DMS 273 (cell line): ENCODE measurements around the gene CBX1.

ENCODE experiments used
- DNase-seq: peaks from one replicate; lab custom pipeline; 2025; ENCODE audit not compliant: unreplicated experiment; lab: John Stamatoyannopoulos, UW

CBX1 gene

DNA sequence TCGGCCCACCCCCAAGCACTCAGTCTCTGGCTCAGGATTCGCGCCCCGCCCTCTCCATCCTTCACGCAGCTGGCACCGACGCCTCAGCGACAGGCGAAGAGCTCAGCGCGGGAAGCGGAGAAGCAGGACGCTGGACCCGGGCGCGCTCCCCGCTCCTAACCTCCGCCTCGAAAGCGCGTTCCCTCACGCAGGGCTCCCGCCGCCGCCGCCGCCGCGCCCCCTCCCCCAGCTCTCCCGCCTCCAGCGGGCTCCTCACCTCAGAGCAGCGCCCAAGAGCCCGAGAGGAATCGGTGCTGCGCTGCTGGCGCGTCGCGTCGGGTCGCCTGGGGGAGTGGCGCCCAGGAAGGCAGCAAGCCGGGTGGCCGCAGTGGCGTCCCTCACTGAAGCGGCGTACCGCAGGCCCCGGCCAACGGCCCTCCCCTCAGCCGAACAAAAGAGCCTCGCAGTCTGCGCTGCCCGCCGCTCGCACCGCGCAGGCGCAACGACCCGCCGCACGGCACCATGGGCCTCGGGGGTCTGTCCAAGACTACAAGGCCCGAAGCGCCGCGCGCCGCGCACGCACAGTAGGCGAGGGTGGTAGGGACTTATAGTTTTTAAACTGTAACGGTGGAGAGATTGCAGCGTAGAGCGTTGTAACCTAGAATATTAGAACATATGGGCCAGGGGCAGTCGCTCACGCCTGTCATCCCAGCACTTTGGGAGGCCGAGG lies at the start of gene CBX1:
Gene CBX1 (minus strand): TSS at position 467 of the 709 bp plus-strand sequence. CDS start 24,474 bp downstream, outside the sequence.
- peak; percentile 99 for DNase-seq

DNA sequence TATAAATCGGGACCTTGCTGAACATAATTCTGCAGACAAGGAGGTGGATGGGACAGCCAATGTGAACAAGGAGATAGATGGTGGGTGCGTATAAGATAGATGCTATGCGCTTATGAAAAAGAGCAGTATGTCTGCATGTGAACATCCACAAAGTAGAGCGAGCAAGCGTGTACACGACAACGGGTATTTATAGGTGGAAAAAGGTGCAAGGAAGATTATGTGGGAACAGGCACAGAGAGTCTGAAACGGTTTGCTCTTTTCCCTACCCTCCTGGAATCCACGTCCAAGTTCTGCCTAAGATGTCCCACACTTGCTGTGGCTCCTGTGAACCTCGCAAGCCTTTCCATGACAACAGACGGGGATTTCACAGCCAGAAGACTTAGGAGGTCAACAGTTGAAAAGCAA lies 49.3 kb upstream of the CBX1 start:
- DNase-seq, result no peak

DNA sequence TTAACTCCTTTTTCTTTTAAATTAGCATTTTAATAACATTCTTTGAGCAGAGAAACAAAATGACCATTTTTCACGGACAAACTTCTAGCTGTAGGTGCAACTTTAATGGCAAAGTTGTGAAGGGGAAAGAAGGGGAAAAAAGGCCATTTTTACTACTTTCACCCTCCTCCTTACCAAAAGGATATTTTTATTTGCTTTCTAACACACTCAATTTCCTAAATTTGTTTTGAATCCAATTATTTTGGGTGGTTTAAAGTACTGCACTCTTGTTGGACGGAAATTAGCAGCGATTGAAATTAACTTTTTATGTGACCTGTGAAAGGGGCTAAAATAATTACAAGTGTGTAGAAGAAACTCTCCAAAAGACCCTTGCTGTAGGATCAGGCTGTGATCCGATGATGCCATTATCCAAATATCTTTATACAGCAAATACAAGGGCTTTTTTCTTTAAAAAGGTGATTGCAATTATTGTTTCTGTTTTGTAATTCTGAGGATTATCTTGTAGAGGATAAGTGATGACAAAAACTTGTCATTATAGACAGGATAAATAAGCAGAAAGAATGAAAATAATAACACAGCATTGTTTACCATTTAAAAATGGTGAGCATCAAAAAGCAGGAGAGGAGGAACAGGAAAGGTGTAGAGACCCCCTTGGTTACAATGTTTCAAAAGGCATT lies 48.6 kb upstream of the CBX1 start:
- no peak for DNase-seq

DNA sequence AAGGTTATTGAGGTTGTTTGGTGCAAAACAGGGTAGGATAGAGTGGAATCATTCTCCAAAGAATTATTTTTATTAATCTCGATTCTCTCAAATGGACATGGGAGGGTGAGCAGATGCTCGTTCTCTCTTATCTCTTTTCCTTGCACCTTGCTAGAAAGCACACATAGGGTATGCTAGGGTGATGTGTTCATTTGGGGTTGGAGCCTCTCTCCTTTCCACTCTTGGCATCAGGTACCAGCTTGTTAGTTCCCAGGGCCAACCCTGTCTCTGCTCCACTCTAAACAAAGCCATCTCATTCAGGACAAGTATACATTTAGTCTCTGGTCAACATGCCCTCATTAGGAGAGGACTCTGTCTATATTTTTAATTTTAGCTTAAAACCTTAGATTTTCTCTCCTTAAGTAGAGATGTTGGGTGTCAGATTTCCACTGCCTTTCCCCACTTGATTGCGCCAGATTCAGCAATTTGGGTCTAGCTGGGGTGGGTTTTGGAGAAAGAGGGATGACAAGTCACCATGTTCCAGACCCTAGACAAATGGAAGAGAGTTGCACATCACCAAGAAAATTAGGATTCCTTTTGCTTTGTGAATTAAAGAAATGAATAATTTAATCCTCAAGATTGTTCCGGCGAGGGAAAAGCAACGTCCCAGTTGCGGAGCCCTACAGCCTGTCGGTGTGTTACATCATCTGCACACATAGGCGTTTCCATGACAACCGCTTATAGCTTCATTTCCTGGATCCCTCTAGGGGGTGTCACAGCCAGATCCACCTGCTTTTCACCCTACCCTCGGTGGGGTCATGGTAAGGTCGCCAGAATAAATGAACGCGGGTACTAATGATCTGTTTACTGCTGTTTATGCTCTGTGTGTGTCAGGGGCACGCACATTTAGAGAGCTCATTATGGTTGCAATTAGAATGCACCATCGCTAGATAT lies 47.8 kb upstream of the CBX1 start:
- peak; percentile 70 for DNase-seq

DNA sequence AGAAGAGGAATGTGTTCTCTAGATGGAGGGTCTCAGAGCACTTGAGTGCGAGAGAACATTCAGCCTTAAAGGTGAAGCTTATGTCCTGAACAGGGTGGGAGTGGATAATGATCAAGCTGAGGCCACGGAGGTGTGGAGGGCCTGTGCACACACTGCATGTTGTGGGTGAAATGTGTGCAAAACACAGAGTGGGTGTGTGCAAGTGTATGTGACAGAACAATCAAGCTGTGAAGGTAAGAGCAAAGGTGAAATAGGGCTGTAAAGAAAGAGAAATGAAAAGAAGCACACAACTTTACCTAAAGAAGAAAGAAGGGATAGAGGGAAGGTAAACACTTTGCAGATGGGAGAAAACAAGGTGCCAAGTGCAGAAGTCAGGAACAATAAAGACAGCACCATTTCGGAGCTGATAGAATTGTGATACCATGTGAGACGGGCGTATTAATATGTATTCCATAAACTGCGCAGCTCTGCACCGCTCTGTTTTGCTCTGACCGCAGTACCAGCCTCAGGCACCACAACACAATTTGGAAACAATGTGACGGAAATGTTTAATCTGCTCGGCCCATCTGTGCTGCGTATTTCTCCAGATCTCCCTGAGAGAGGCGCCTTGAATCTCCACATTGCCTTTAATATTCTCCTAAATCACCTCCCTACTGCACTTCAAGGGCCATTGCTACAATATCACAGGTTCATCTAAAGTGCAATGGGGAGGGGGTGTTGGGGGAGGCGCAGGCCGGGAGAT lies 46.9 kb upstream of the CBX1 start:
- DNase-seq, result peak; percentile 49

DNA sequence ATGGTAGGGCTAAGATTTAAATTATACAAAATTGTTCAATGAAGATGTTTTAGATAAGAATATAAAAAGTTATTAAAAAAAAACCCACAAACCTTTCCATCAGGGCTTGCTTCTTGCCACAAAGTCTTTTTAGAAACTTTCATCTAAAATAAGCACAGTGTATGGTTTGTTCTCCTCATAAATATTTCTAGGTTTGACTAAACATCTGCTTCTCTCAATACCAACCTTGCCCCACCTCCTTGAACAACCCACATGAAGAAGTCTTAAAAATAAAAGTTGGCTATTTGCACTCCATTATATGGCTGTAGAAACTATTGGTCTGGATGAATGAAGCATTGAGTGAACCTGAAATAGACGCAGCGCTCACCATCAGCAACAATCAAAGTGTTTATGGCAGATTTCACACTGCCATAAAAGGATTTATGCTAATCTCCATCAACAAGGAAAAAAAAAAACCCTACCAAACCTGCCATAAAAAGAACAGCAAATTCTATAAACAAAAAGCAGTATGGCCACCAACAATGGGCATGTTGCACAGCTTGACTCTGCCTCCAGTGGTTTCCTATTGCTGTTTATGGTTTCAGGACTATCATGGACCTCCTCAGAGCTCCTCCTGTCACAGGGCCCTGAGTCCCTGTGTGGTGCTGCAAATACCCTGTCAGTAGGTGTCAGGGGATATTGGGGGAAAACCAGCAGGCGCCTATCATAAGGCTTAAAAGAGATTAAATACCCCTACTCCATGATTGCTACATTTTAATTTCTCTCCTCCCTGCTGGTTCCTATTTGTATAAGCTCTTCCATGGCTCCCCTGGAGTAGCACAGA lies 43.9 kb upstream of the CBX1 start:
- DNase-seq, result no peak

DNA sequence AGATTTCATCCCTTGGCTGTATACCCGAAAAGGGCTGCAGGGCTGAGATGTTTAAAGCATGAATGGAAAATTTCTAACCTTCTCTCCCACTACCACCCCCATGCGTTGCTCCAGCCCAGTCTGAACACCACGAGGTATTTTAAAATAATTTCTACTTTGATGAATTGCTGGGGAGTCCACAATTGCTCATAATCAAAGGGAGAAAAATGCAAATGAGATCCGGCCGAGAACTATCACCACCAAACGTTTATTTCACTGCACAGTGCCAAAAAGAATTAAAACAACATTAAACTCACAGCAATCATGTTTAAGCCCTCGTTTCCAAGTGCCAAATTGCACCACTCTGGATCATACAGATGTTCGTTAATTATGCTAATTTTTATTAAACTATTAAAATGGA lies 43.0 kb upstream of the CBX1 start:
- no peak for DNase-seq

DNA sequence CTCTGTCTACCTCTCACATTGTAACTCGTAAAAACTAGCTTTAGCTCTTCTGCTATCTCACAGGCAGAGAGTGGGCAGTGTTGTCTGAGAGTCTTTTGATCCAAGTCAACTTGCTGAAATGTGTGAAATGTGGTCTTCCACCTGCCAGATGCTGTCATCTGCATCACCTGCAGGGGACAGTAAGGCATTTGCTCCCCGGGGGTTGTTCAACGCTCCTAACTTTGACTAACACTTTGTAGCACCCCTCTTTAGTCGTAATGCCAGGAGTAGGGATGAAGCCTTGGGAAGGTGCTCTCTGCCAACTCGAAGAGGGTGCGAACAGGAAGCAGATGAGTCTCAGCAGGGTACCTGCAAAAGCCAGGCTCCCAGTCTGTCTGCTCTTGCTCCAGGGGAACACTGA lies 42.4 kb upstream of the CBX1 start:
- peak; percentile 23 for DNase-seq

DNA sequence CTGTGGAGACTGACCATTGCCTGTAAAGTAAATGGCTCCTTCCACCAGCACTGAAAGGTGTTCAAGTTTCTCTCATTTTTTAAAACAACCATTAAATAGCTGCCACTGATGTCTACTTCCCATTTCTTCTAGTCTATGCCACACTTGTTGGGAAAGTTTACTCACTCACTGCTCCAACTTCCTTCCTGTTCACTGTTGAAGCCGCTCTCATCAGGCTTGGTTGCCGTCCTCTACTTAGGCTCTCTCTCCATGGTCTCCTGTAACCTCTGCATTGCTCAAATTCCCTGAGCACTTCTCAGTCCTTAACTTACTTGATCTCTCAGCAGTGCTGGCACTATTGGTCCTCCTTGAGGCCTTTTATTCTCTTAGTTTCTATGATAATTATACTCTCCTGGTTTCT lies 38.7 kb upstream of the CBX1 start:
- DNase-seq, result no peak

DNA sequence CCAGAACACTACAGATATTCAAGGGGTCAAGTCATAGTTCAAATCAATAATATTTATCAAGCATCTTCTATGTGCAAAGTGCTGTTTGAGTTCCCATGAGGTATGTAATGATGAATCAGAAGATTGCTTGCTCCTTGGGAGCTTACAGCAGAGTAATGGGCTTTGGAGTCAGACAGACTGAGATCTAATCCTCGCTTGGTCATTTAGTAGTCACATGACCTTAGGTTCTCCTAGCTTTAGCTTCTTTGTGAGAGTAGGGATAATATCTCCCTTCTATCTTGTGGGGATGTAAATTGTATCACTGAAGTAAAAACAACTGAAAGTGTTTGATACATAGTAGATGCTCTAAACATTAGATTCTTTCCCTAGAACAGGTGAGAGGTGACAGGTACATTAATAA lies 36.4 kb upstream of the CBX1 start:
- no peak for DNase-seq

DNA sequence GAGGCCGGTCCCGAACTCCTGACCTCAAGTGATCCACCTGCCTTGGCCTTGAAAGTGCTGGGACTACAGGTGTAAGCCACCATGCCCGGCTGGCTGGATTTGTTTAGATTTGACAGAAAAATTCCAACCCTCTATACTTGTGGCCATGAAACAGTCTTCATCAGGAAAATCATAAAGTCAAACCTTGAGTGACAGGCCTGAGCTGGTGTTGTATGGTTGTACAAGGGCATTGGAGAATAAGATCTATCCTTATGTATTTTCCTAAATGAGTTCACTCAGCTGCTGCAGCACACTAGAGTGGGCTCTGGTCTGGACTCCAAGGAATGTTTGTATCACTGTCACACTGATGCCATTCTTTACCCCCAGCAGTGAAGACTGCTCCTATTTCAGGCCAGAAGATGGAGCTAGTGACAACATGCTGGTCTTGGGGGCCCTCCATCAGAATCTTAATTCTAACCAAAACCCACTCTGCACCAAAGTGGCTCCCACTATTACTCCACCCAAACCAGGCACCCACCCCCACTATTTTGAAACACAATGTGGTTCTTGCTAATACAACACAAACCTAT lies 33.7 kb upstream of the CBX1 start:
- no peak for DNase-seq

DNA sequence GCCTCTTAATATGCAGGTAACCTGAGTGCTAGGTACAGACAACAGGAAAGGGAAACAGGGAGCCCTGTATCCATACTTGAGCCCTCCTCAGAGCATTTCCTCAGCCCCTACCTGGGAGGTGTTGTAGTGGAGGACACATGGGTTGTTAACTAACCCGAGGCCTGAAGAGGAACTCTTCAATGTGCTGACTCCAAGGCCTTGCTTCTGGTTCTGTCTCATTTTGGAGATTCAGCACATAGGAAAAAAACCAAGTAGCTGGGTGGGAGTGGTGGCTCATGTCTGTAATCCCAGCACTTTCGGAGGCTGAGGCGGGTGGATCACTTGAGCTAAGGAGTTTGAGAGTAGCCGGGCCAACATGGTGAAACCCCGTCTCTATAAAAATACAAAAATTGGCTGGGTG lies 31.1 kb upstream of the CBX1 start:
- DNase-seq, result no peak

DNA sequence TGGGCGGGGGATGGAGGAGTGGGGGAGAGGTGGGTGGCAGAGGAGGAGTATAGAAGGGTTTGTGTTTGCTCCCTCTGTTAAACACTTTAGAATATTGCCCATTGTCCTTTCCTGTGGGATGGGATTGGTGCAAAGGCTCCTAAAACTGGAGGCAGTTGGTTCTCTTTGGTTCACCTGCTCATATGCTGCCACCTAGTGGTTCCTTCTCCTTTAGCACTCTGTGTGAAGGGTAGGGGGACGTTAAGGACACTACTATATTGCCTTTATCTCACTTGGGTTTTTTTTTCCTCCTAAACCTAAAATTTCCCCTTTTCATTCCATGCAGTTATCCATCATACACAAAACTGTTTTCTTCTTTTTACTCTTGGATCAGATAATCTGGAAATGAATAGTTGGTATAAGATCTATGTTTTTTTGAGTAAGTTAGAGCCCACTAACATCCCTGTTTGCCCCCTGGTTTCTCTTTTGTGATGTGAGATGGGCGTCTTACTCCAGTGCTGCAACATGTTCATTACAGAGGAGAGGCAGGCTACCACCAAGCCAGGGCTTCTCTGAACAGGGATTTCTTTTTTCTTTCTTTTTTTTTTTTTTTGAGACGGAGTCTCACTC lies 30.0 kb upstream of the CBX1 start:
- DNase-seq, result peak; percentile 93

DNA sequence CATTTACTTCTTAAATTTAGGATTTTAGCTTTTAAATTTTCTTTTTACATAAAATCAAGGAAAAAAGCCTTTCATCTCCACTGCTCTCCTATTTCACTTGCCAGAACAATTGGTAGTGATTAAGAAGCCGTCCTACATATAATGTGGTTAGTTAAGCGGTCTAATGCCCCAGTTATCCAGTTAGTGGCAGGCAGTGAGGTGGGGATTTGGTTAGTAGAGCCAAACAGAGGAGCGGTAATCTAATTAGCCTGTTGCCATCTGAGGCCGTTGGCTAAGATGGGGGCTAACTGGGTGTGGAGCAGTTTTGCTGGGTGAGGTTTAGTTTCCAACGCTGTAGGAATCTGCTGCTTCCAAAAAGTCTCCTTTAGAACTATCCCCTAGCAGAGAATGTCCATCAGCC lies 28.7 kb upstream of the CBX1 start:
- DNase-seq, result no peak

DNA sequence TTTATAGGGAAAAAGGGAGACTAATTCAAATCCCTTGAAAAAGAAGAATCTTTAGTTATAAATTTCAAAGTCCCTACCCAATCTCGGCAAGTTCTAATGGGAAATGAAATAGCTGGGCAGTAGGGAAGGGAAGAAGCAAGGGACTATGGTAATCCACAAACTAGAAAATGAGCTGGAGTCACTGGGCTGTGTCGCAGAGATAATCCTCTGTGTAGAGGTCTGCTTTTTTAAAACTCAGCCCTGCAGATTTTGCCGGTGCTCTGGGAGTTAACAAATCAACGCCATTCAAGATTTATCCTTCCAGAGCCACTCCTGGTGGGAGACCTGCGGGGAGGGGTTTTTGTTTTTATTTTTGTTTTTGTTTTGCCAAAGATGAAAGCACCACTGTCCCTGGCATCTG lies 27.1 kb upstream of the CBX1 start:
- no peak for DNase-seq

DNA sequence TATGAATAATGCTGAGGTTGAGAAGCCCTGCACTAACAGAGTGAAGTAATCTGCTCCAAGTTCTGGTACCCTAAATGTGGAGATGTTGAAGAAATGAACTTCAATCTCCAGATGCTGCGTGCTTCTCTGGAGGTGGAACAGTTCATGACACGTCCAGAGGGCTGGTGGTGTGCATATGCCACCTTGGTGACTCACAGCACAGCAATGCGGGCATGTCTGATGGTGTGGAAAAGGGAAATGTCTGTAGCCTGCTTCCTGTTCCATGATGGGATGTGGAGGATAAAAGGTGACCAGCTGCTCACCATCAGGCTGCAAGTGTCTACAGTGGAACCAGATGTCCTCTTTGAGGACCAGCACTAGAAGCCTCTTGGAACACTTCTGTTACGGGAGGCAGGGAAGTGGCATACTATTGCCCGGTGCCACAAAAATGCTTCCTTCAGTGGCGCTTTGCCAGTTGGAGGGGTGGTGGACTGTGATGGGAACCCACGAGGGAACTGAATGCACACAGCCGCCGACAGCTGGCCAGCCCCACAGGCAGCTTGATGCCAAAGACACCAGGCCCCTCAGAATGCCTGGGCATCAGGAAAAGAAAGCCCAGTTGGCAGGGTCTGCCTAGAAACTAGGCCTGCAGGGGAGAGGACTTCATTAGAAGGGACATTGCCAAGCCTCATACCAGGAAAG lies 26.2 kb upstream of the CBX1 start:
- DNase-seq, result peak; percentile 93

DNA sequence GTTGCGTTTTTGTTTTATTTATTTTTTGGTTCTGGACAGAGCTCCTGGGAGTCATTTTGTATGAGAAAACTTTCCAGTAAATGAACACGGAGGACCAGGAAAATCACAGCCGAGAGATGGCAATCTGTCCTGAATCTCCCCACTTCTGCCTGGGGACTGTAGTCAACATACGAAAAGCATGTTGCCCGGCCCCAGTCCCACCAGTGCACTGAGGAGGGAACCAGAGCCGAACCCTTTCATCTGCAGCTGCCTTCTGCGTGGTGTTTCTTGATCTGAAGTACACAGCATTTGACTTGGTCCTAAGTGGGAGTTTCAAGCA lies 25.2 kb upstream of the CBX1 start:
- DNase-seq, result no peak

DNA sequence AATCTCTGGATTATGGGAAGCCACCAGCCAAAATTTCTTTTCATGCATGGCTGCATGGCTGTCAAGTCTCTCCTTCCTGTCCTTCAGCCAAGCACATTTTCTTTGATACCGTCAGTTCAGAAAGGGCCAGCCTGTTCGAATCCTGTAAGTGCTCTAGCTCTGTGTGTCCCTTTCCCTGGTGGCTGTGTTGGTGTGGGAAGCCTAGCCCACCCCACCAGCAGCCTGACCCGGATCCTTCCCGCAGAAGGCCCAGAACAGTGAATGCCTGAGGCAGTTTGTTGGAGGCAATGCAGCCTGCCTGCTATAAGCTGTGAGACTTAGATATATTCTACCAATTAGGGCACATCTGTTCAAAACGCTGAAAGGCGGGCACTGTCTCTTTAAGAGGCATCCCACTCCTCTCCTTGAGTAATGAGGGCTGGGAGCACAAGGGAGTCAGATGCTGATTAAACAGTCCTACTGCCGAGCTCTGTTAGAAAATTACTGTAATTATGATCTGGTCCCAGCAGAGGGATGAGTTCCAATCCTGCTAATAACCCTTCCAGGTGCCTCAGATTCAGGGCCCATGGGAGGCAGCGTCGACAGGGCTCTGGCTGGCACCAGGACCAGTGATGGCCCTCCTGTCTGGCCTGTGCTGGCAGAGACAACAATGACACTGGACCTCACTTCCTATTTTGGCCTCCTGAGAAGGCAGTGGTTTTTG lies 24.7 kb upstream of the CBX1 start:
- peak; percentile 50 for DNase-seq
